OCI-LY3 (cell line): Measurements from ENCODE around the gene CHD5.

ENCODE experiments used
- EZH2phosphoT487 ChIP-seq: fragments of 200-600 bp; shearing (Covaris generic); IDR thresholded peaks from 2 replicates; pipeline ENCODE4 v1.6.1; 2018; ENCODE audit warnings: antibody characterized with exemption, mixed run types, low read depth
- TF ChIP-seq, protein P1 (sequence below): fragments of 200-600, 300-600 bp; sonication (generic); IDR thresholded peaks from 2 replicates; pipeline ENCODE4 v1.5.1; 2014; ENCODE audit warnings: antibody characterized with exemption, low read length, low read depth

DNA sequence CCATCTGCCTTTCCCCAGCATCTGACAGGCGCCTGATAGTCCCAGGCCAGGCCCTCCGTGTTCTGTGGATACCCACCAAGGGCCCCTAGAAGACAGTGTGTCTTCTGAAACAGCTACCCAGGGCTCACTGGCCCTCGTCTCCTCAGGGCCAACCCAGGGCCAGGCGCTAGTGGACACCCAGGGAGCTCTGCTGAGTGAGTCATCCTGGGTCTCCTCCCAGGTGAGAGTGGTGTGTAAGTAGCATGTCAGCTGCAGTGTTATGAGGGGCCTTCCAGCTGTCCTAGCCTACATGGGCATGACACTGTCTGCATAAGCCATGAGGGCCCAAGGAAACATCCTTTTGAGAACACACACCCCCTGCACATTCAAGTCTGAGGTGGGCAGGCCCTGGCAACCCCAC lies 36.7 kb downstream of the CHD5 start:
- TF ChIP-seq, protein P1, sequence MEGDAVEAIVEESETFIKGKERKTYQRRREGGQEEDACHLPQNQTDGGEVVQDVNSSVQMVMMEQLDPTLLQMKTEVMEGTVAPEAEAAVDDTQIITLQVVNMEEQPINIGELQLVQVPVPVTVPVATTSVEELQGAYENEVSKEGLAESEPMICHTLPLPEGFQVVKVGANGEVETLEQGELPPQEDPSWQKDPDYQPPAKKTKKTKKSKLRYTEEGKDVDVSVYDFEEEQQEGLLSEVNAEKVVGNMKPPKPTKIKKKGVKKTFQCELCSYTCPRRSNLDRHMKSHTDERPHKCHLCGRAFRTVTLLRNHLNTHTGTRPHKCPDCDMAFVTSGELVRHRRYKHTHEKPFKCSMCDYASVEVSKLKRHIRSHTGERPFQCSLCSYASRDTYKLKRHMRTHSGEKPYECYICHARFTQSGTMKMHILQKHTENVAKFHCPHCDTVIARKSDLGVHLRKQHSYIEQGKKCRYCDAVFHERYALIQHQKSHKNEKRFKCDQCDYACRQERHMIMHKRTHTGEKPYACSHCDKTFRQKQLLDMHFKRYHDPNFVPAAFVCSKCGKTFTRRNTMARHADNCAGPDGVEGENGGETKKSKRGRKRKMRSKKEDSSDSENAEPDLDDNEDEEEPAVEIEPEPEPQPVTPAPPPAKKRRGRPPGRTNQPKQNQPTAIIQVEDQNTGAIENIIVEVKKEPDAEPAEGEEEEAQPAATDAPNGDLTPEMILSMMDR = no peak
- no peak for TF ChIP-seq EZH2phosphoT487
